Gastrocnemius medialis (tissue), 4 donors: ENCODE data around the gene LDHAL6B.

ENCODE experiments used
- CTCF ChIP-seq, 5 experiments: fragments of 450-650 bp in 3 of 5; fragments of 200-600 bp in 2 of 5; sonication (generic) in 2 of 5; IDR thresholded peaks in 4 of 5; conservative IDR thresholded peaks in 1 of 5; 1 replicate in 4 of 5; 2 replicates in 1 of 5; pipeline ENCODE4 v1.5.1; 2016 to 2019; ENCODE audit warnings: antibody characterized with exemption in 5 of 5, mild to moderate bottlenecking in 3 of 5, moderate library complexity in 3 of 5
- POLR2A ChIP-seq, 2 donors: fragments of 450-650 bp; IDR thresholded peaks; one replicate each; pipeline ENCODE4 v1.6.1; 2017; ENCODE audit warnings: antibody characterized with exemption in 2 of 2, mild to moderate bottlenecking in 2 of 2, moderate library complexity in 2 of 2

GRCh38 chr15:59240036-59240435, 33.4 kb downstream of the LDHAL6B start:
- TF ChIP-seq CTCF (IDR thresholded peaks at IDR 0.05 in 4 of 5, conservative IDR thresholded peaks at IDR 0.05 in 1 of 5) (no peak), POLR2A (IDR thresholded peaks at IDR 0.05) (no peak)
